ENCODE results near the gene C4orf17. TPM values are rescaled to one million over a fixed set of nuclear protein-coding genes. Genes with fewer than 3 reads are reported as not detected.

Gene C4orf17
- polyA plus RNA-seq, 1 donor: 0.03 TPM

GRCh38 chr4:99536271-99536670 lies 25.4 kb downstream of the C4orf17 start:
- Histone ChIP-seq H3K27ac (ENCODE audit: low read length) (no peak overlapping the region), H3K36me3 (ENCODE audit: control insufficient read depth, insufficient read depth, low read length) (no peaks in the 10 kb centered on the region), H3K27me3 (ENCODE audit: control insufficient read depth, insufficient read depth, low read length) (no peaks in the 10 kb centered on the region), H3K4me3 (ENCODE audit: low read length) (no peak overlapping the region), H3K9me3 (ENCODE audit: control insufficient read depth, low read depth, low read length) (no peaks in the 10 kb centered on the region), H3K4me1 (ENCODE audit: control insufficient read depth, insufficient read depth, low read length) (peaks cover 31% of the 10 kb centered on the region)
- DNase-seq: peak in 1 of 2 donors; percentile 16
- no CpG with 5 or more reads among the region's 2 CpGs for WGBS (ENCODE audit: insufficient coverage, low lambda C conversion rate)

GRCh38 chr4:99536848-99537247 lies 26.0 kb downstream of the C4orf17 start:
- DNase-seq: peak in 1 of 2 donors; percentile 43
- no peaks in the 10 kb centered on the region for H3K27me3 ChIP-seq (ENCODE audit: control insufficient read depth, insufficient read depth, low read length)
- no CpG with 5 or more reads among the region's 2 CpGs for WGBS (ENCODE audit: insufficient coverage, low lambda C conversion rate)

GRCh38 chr4:99537674-99538073 lies 26.9 kb downstream of the C4orf17 start:
- no peaks in the 10 kb centered on the region for H3K9me3 ChIP-seq (ENCODE audit: control insufficient read depth, low read depth, low read length)
- H3K27ac ChIP-seq (ENCODE audit: low read length): peak overlapping the region; percentile 3
- peak in 1 of 2 donors; percentile 21 for DNase-seq
- WGBS (ENCODE audit: insufficient coverage, low lambda C conversion rate): no CpG with 5 or more reads among the region's 4 CpGs
- no peaks in the 10 kb centered on the region for H3K36me3 ChIP-seq (ENCODE audit: control insufficient read depth, insufficient read depth, low read length)
- peaks cover 31% of the 10 kb centered on the region for H3K4me1 ChIP-seq (ENCODE audit: control insufficient read depth, insufficient read depth, low read length)
- no peak overlapping the region for H3K4me3 ChIP-seq (ENCODE audit: low read length)
- no peaks in the 10 kb centered on the region for H3K27me3 ChIP-seq (ENCODE audit: control insufficient read depth, insufficient read depth, low read length)

More at GRCh38 chr4:99536848-99537247, 26.0 kb downstream of the C4orf17 start:
- Histone ChIP-seq H3K4me1 (ENCODE audit: control insufficient read depth, insufficient read depth, low read length) (peaks cover 31% of the 10 kb centered on the region), H3K36me3 (ENCODE audit: control insufficient read depth, insufficient read depth, low read length) (no peaks in the 10 kb centered on the region), H3K9me3 (ENCODE audit: control insufficient read depth, low read depth, low read length) (no peaks in the 10 kb centered on the region), H3K4me3 (ENCODE audit: low read length) (no peak overlapping the region), H3K27ac (ENCODE audit: low read length) (no peak overlapping the region)

GRCh38 chr4:99540277-99540939 lies 29.6 kb downstream of the C4orf17 start:
- H3K27ac ChIP-seq (ENCODE audit: low read length): peak overlapping the region; percentile 59
- peak in 1 of 2 donors; percentile 66 for DNase-seq
- H3K9me3 ChIP-seq (ENCODE audit: control insufficient read depth, low read depth, low read length): no peaks in the 10 kb centered on the region
- H3K27me3 ChIP-seq (ENCODE audit: control insufficient read depth, insufficient read depth, low read length): no peaks in the 10 kb centered on the region
- no peak overlapping the region for H3K4me3 ChIP-seq (ENCODE audit: low read length)
- peaks cover 31% of the 10 kb centered on the region for H3K4me1 ChIP-seq (ENCODE audit: control insufficient read depth, insufficient read depth, low read length)
- no peaks in the 10 kb centered on the region for H3K36me3 ChIP-seq (ENCODE audit: control insufficient read depth, insufficient read depth, low read length)

GRCh38 chr4:99552872-99553271 lies 42.1 kb downstream of the C4orf17 start:
- Histone ChIP-seq H3K36me3 (ENCODE audit: control insufficient read depth, insufficient read depth, low read length) (no peaks in the 10 kb centered on the region), H3K4me3 (ENCODE audit: low read length) (no peak overlapping the region), H3K4me1 (ENCODE audit: control insufficient read depth, insufficient read depth, low read length) (no peaks in the 10 kb centered on the region), H3K27me3 (ENCODE audit: control insufficient read depth, insufficient read depth, low read length) (no peaks in the 10 kb centered on the region), H3K27ac (ENCODE audit: low read length) (no peak overlapping the region), H3K9me3 (ENCODE audit: control insufficient read depth, low read depth, low read length) (no peaks in the 10 kb centered on the region)
- WGBS (ENCODE audit: insufficient coverage, low lambda C conversion rate): 100% methylated on average over 2 of the region's 2 CpGs
- no peak for DNase-seq

GRCh38 chr4:99563310-99564186 lies 52.7 kb downstream of the C4orf17 start, which contains the start of gene TRMT10A:
TRMT10A (minus strand) TSS chr4:99564039; CDS start chr4:99559338, 4,701 bp downstream.
- Histone ChIP-seq H3K27ac (ENCODE audit: low read length) (peak within 1 kb of the TSS; percentile 97), H3K9me3 (ENCODE audit: control insufficient read depth, low read depth, low read length) (no peaks in the 10 kb centered on the region), H3K27me3 (ENCODE audit: control insufficient read depth, insufficient read depth, low read length) (no peaks in the 10 kb centered on the region), H3K36me3 (ENCODE audit: control insufficient read depth, insufficient read depth, low read length) (no peaks in the 10 kb centered on the region), H3K4me1 (ENCODE audit: control insufficient read depth, insufficient read depth, low read length) (no peaks in the 10 kb centered on the region), H3K4me3 (ENCODE audit: low read length) (peak within 1 kb of the TSS; percentile 77)
- WGBS (ENCODE audit: insufficient coverage, low lambda C conversion rate): no CpG with 5 or more reads among the region's 48 CpGs
- DNase-seq: peak; percentile 98 to 100

GRCh38 chr4:99564921-99565320 lies 54.1 kb downstream of the C4orf17 start:
- DNase-seq: no peak
- Histone ChIP-seq H3K4me3 (ENCODE audit: low read length) (no peak overlapping the region), H3K27ac (ENCODE audit: low read length) (no peak overlapping the region), H3K9me3 (ENCODE audit: control insufficient read depth, low read depth, low read length) (no peaks in the 10 kb centered on the region), H3K27me3 (ENCODE audit: control insufficient read depth, insufficient read depth, low read length) (no peaks in the 10 kb centered on the region), H3K36me3 (ENCODE audit: control insufficient read depth, insufficient read depth, low read length) (no peaks in the 10 kb centered on the region), H3K4me1 (ENCODE audit: control insufficient read depth, insufficient read depth, low read length) (no peaks in the 10 kb centered on the region)

GRCh38 chr4:99571883-99572282 lies 61.1 kb downstream of the C4orf17 start:
- no CpG with 5 or more reads among the region's 1 CpG for WGBS (ENCODE audit: insufficient coverage, low lambda C conversion rate)
- H3K27me3 ChIP-seq (ENCODE audit: control insufficient read depth, insufficient read depth, low read length): no peaks in the 10 kb centered on the region
- DNase-seq: peak in 1 of 2 donors; percentile 78
- no peaks in the 10 kb centered on the region for H3K36me3 ChIP-seq (ENCODE audit: control insufficient read depth, insufficient read depth, low read length)
- H3K9me3 ChIP-seq (ENCODE audit: control insufficient read depth, low read depth, low read length): no peaks in the 10 kb centered on the region
- no peak overlapping the region for H3K4me3 ChIP-seq (ENCODE audit: low read length)
- H3K27ac ChIP-seq (ENCODE audit: low read length): peak overlapping the region; percentile 92
- H3K4me1 ChIP-seq (ENCODE audit: control insufficient read depth, insufficient read depth, low read length): peaks cover 11% of the 10 kb centered on the region

GRCh38 chr4:99572527-99573240 lies 61.9 kb downstream of the C4orf17 start:
- Histone ChIP-seq H3K9me3 (ENCODE audit: control insufficient read depth, low read depth, low read length) (no peaks in the 10 kb centered on the region), H3K4me3 (ENCODE audit: low read length) (no peak overlapping the region), H3K27ac (ENCODE audit: low read length) (peak overlapping the region; percentile 92), H3K4me1 (ENCODE audit: control insufficient read depth, insufficient read depth, low read length) (peaks cover 11% of the 10 kb centered on the region), H3K27me3 (ENCODE audit: control insufficient read depth, insufficient read depth, low read length) (no peaks in the 10 kb centered on the region), H3K36me3 (ENCODE audit: control insufficient read depth, insufficient read depth, low read length) (no peaks in the 10 kb centered on the region)
- WGBS (ENCODE audit: insufficient coverage, low lambda C conversion rate): 33% methylated on average over 1 of the region's 6 CpGs
- peak; percentile 74 to 87 for DNase-seq

GRCh38 chr4:99573735-99574368 lies 63.0 kb downstream of the C4orf17 start:
- DNase-seq: peak in 1 of 2 donors; percentile 35
- no peaks in the 10 kb centered on the region for H3K36me3 ChIP-seq (ENCODE audit: control insufficient read depth, insufficient read depth, low read length)
- peak overlapping the region; percentile 92 for H3K27ac ChIP-seq (ENCODE audit: low read length)
- no peaks in the 10 kb centered on the region for H3K27me3 ChIP-seq (ENCODE audit: control insufficient read depth, insufficient read depth, low read length)
- no CpG with 5 or more reads among the region's 1 CpG for WGBS (ENCODE audit: insufficient coverage, low lambda C conversion rate)
- no peak overlapping the region for H3K4me3 ChIP-seq (ENCODE audit: low read length)
- no peaks in the 10 kb centered on the region for H3K9me3 ChIP-seq (ENCODE audit: control insufficient read depth, low read depth, low read length)
- H3K4me1 ChIP-seq (ENCODE audit: control insufficient read depth, insufficient read depth, low read length): peaks cover 11% of the 10 kb centered on the region
